HG03095 (cell line): ENCODE results near the gene DOK7.

ENCODE experiments used
- ATAC-seq: cut with Tn5 transposase; IDR thresholded peaks from one replicate; pipeline ENCODE4 v1.9.1; 2021; ENCODE audit warnings: moderate library complexity; ENCODE audit not compliant: unreplicated experiment

DOK7 gene

GRCh38 chr4:3427706-3428446 is 35.2 kb upstream of the DOK7 start:
- ATAC-seq: no peak

- ATAC-seq: no peak
Measured at GRCh38 chr4:3429651-3430050, 33.5 kb upstream of the DOK7 start.

GRCh38 chr4:3430524-3430923 is 32.6 kb upstream of the DOK7 start:
- no peak for ATAC-seq

GRCh38 chr4:3431446-3431993 is 31.6 kb upstream of the DOK7 start:
- ATAC-seq: no peak

- no peak for ATAC-seq
Measured at GRCh38 chr4:3432381-3432790, 30.7 kb upstream of the DOK7 start.

GRCh38 chr4:3433138-3433869 is 29.8 kb upstream of the DOK7 start:
- ATAC-seq: no peak

GRCh38 chr4:3434881-3435685 is 28.0 kb upstream of the DOK7 start:
- no peak for ATAC-seq

GRCh38 chr4:3435686-3435956 is 27.5 kb upstream of the DOK7 start:
- no peak for ATAC-seq

- ATAC-seq: no peak
Measured at GRCh38 chr4:3436048-3436797, 26.9 kb upstream of the DOK7 start.

GRCh38 chr4:3436798-3437581 is 26.1 kb upstream of the DOK7 start:
- ATAC-seq: no peak

- ATAC-seq: no peak
Measured at GRCh38 chr4:3437582-3437936, 25.5 kb upstream of the DOK7 start.

GRCh38 chr4:3437998-3438846 is 24.9 kb upstream of the DOK7 start:
- ATAC-seq: no peak

GRCh38 chr4:3438847-3439180 is 24.3 kb upstream of the DOK7 start:
- no peak for ATAC-seq

GRCh38 chr4:3439391-3439790 is 23.7 kb upstream of the DOK7 start:
- ATAC-seq: no peak

GRCh38 chr4:3440011-3440410 is 23.1 kb upstream of the DOK7 start:
- ATAC-seq: no peak

GRCh38 chr4:3440979-3441500 is 22.1 kb upstream of the DOK7 start:
- no peak for ATAC-seq

GRCh38 chr4:3441501-3442459 is 21.3 kb upstream of the DOK7 start, which contains the start of gene HGFAC:
HGFAC (plus strand) TSS chr4:3441968; CDS start chr4:3442002, 34 bp downstream.
- no peak for ATAC-seq

- no peak for ATAC-seq
Measured at GRCh38 chr4:3442460-3442958, 20.6 kb upstream of the DOK7 start.
